Kasumi-1 (cell line): ENCODE measurements around the gene GRID1.
A peak's percentile ranks its signal among the peaks of the same experiment; 100 is the strongest.

Source experiments
- DNase-seq, 2 experiments: peaks; one replicate each; lab custom pipeline; 2025; lab: John Stamatoyannopoulos, UW

The GRID1 gene

DNA sequence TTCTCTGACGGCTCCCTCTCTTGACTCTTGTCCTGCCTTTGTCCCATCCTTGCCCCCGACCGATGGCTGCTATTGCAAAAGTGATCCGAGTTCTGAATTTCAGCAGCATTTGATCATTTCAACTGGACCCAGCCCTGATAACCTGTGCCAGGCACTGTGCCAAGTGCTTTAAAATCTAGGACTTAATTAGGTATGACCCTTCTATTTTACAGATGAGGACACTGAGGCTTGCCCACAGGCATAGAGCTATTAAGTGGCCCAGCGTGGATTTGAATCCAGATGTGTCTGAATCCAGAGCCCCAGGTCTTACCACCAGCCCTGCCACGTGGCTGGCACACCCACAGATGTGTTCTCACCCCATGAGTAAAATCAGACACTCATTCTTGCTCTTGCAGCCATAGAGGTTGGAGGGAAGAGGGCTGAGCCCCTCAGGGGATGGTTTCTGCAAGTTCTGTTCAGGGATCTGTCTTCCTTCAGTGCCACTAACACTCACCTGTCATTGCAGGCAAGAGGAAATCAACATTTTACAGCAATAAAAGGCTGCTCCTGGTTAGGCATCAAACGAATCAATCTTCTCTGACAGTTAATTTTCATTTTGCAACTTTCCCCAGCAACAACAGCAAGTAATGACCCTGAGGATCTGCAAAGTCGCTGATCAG is 101.2 kb downstream of the GRID1 start:
- no peak for DNase-seq

DNA sequence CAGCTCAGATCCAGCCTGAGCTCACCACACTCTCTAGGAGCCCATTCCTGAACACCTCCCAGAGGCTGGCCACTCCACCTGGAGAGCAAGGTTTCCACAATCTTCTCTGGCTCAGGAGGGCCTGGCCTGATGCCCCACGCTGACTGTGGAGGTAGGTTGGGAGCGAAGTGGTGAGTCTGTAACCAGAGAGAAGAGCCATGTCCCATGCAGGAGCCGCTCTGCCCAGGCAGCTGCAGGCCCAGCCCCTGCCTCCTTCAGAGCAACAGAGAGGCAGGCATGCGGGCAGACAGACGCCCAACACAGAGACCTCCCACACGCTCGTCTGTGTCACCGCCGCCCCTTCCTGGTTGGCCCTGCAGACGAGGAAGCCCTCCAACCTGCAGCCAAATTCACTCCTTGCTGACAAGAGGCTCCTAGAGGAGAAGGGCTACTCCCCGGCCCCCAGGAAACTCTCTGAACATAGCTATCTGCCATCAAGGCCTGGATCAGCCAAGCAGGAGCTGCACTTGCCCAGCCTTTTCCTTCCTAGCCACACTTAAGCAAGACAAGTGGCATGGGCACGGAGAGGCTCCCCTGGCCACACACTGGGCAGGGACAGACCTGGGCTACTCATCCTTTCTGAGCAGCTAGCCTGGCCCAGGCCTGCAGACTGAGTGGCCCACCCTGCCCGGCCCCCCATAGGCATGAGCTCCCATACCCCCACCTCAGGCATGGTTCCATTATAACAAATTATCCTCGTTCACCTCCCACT is 101.9 kb downstream of the GRID1 start:
- DNase-seq = no peak

DNA sequence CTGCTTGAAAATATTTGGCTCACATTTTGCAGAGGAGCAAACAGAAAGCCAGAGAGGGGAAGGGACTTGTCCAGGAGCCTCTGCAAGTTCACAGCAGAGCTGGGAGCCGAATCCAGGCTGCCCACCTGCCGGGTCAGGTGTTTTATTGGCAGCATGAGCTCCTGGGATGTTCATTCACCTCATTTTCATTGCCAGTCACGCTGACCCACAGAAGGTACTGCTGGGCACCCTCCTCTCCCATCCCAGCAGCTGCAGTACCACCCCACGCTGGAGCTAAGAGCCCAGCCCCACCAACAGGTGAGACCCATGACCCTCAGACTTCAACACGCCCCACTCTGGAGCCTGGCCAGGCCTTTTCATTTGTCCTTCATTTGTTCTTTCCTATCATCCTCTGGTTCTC is 102.7 kb downstream of the GRID1 start:
- no peak for DNase-seq

- DNase-seq = no peak
Observed at GRCh38 chr10:86263209-86263608, 103.4 kb downstream of the GRID1 start.

DNA sequence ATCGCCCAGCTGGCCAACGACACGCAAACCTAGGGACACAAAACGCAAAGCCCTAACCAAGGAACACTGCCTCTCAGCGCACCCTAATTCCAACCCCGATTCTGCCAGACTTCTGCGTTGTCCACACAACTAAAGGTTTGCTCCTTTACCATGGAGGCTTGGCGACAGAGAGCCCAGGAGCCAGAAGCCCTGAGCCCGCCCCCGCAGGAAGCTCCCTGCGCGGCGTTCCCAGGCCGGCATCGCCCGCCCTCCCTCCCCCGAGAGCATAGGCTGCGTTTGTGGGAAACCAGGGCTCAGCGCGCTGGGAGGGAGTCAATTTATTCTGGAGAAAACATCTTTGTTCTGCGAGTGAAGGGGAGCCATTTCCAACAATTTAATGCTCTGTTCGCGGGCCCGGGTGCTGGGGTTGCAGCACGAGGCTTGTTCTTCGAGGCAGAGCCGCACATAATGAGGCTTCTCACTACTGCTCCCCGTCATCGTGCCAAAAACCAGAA is 103.9 kb downstream of the GRID1 start:
- no peak for DNase-seq

DNA sequence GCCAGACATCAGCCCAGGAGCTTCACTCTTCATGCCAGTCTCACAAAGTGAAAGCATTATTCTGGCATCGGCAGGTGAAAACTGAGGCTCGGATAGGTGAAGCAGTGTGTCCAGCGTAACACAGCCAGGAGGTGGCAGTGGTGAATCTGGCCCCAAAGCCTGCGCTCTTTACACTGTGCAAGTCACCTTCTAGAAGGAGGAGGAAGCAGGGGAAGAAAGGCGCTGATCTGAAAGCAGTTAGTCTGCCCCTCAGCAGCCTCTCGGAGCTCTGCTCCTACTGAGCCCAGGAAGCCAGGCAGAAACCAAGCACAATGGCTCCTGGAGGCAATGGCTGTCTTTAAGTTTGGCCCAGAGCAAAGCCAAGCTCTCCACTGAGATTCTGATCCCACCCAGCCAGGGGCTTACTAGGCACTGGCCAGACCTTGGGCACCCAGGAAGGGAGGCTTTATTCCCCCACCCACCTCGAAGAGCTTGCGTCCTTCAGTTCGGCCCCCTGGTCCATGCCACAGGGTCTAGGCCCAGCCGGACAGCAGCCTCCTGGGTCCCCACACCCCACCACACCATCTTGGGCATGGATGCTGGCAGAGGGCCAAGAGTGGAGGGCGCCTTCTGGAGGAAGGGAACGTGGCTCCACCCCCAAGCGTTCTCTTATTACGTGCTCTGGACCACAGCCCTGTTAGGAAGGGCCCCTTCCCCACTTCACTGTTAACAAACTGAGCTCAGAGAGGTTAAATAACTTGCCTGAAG is 104.5 kb downstream of the GRID1 start:
- DNase-seq = peak in 1 of 2 experiments; percentile 3

DNA sequence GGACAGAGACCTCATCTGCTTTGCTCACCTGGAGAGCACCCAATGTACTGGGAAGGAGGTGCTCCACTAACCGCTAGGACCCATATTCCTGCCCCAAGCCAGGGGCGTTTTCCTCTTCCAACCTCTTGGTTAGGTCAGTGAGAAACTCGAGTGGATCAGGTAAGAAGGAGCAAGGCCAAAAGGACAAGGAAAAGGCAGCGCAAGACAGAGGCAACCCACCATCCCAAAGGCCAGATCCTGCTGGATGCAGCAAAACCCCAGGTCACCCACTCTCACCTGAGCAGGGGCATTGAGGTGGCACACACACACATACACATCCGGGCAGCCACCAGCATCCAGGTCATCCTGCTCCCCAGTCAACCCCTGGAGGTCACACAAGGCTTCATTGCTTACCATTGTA is 105.1 kb downstream of the GRID1 start:
- DNase-seq = no peak

GRCh38 chr10:86260564-86260963 is 106.0 kb downstream of the GRID1 start:
- no peak for DNase-seq

GRCh38 chr10:86259901-86260562 is 106.6 kb downstream of the GRID1 start:
- DNase-seq = no peak

DNA sequence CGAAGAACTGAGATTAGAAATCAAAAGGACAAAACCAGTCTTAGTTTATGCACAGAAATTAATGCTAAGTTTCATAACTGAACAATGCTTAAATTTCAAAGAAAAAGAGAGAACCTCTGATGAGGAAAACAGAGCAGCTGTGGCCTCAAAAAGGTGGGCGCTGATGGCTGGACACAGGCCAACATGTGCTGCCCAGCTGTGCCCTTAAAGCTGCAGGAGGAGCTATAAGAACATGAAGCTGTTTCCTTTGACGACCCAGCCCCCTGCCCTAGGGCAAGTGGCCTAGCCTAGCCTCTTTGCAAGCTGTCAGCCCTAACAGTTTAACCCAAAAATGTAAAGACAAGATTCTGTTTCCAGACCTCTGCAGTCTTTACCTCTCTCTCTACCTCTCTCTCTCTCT is 107.7 kb downstream of the GRID1 start:
- no peak for DNase-seq

- DNase-seq = no peak
Observed at GRCh38 chr10:86258499-86258898, 108.1 kb downstream of the GRID1 start.

GRCh38 chr10:86257683-86258082 is 108.9 kb downstream of the GRID1 start:
- DNase-seq = no peak

- DNase-seq = no peak
Observed at GRCh38 chr10:86256690-86257315, 109.8 kb downstream of the GRID1 start.

GRCh38 chr10:86255405-86256251 is 111.0 kb downstream of the GRID1 start:
- no peak for DNase-seq

- DNase-seq = no peak
Observed at GRCh38 chr10:86254526-86255174, 111.9 kb downstream of the GRID1 start.

- DNase-seq = no peak
Observed at GRCh38 chr10:86254081-86254480, 112.5 kb downstream of the GRID1 start.

DNA sequence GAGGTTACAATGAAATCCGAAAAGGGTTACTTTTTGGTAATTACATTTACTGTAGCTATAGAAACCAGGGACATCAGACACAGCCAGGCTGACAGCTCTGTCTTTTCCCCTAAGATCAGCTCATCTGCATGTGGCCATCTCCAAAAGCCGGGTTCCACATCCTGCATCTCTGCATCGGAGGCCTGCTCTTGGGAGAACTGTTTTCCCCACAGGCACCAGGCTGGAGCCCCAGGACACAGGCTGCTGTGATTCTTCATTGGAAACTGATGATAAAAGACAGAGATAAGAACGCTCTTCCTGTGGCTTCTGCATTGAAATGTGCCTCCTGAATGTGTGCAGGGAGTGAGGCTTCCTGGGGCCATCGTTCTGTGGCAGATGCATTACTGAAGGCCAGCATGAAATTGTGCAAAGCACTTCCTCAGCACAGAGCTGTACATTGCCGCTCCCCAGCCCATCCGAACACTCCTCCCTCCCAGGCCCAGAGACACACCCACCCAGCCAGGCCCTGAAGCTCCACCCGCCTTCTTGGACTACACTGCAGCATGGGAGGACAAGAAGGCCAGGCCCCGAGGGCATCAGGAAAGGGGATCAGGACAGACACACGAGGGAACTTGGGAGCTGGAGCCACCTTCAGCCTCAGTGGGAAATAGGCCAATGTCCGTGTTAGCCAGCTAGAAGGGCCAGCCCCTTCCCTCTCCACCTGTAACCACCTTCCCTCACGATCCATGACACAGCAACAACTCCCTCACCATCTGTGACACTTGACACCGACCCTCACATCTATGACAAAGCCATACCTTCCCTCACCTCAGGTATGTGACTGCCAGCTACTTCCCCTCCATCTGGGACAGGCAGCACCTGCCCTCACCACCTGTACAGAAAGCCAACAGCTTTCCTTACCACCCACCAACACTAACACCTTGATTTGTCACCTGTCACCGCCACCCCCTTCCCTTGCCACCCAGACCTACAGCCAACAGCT is 113.2 kb downstream of the GRID1 start:
- DNase-seq = no peak

DNA sequence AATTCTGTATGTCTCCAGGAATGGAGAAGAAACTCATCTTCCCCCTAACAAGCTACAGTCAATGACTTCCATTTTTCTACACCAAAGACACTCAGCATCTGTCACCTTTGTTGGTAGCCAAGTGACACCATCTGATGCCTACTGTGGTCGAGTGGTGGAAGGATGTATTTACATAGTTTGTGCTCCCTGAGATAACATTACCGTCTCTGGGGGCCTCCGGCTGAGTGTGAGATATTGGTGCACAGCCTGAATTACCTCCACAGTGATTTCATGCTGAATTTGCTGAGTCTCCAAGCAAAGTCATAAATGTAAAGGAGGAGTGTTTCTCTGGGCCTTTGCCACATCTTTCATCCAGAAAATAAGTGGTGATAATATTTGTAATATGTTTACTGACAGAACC is 114.0 kb downstream of the GRID1 start:
- DNase-seq = no peak

DNA sequence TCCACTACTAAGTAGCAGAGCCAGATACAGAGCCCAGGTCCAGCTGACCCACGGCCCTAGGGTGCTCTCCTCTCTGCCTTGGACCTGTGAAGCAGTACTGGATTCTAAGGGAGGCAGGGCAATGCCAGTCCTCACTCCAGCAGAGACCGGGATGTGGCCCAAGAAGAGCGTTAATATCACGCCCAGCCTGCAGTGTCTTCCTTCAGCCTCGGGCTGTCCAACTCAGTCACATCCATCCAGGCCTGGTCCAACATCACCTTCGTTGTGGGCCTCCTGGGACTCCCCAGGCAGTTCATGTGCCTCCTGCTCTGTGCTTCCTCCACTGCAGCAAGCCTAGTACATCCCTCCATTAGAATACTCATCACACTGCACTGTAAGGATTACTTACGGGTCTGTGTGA is 114.5 kb downstream of the GRID1 start:
- DNase-seq = no peak
